DND-41 (cell line): ENCODE results near the gene GALK1.

Source experiments
- ATAC-seq: fragments of 200-7000 bp; cut with Tn5 transposase; 3 replicates; pipeline ENCODE4 v1.9.1; 2021; ENCODE audit warnings: low read depth; ENCODE audit not compliant: insufficient read depth
- DNase-seq: peaks from one replicate; pipeline ENCODE4 v3.0.0-alpha.2; 2020
- H2AFZ ChIP-seq: 2 replicates; pipeline ENCODE4 v1.6.0; 2012; ENCODE audit warnings: low read depth, low read length
- H3K27ac ChIP-seq: 2 replicates; pipeline ENCODE4 v1.5.1; 2012; ENCODE audit warnings: low read length, inconsistent platforms
- H3K27me3 ChIP-seq: fragments of 200-600 bp; sonication (generic); 2 replicates; pipeline ENCODE4 v1.6.0; 2012; ENCODE audit warnings: low read length, mild to moderate bottlenecking, inconsistent platforms; ENCODE audit not compliant: insufficient read depth, poor library complexity
- H3K36me3 ChIP-seq: 2 replicates; pipeline ENCODE4 v1.5.1; 2012; ENCODE audit warnings: low read length, inconsistent platforms; ENCODE audit not compliant: insufficient read depth
- H3K4me1 ChIP-seq: 2 replicates; pipeline ENCODE4 v1.5.1; 2012; ENCODE audit warnings: mild to moderate bottlenecking, low read length; ENCODE audit not compliant: insufficient read depth
- H3K4me2 ChIP-seq: 2 replicates; pipeline ENCODE4 v1.6.0; 2012; ENCODE audit warnings: mild to moderate bottlenecking, moderate library complexity, low read length, inconsistent platforms; ENCODE audit not compliant: insufficient read depth
- H3K4me3 ChIP-seq, 2 experiments: fragments of 200-600 bp in 1 of 2; shearing (Covaris generic) in 1 of 2; 2 replicates each; pipeline ENCODE4 v1.5.1; 2012 to 2016; ENCODE audit warnings: inconsistent platforms in 2 of 2, low read length in 2 of 2, mild to moderate bottlenecking in 2 of 2, low read depth in 1 of 2, moderate library complexity in 1 of 2
- H3K79me2 ChIP-seq: 2 replicates; pipeline ENCODE4 v1.6.0; 2012; ENCODE audit warnings: low read length, inconsistent platforms; ENCODE audit not compliant: insufficient read depth
- H3K9ac ChIP-seq: 2 replicates; pipeline ENCODE4 v1.6.0; 2012; ENCODE audit warnings: low read depth, mild to moderate bottlenecking, inconsistent platforms, low read length, moderate library complexity
- H3K9me3 ChIP-seq: 2 replicates; pipeline ENCODE4 v1.5.1; 2012; ENCODE audit warnings: low read length, moderate library complexity, mild to moderate bottlenecking, inconsistent platforms; ENCODE audit not compliant: insufficient read depth, severe bottlenecking
- H4K20me1 ChIP-seq: 2 replicates; pipeline ENCODE4 v1.6.0; 2012; ENCODE audit warnings: low read length; ENCODE audit not compliant: insufficient read depth
- CTCF ChIP-seq: IDR thresholded peaks from 2 replicates; pipeline ENCODE4 v1.5.1; 2012; ENCODE audit warnings: borderline replicate concordance, low read length, moderate library complexity, mild to moderate bottlenecking; ENCODE audit not compliant: poor library complexity, severe bottlenecking; ENCODE audit errors: extremely low read depth
- EZH2 ChIP-seq: IDR thresholded peaks from 3 replicates; pipeline ENCODE4 v1.6.1; 2012; ENCODE audit warnings: borderline replicate concordance, low read depth, mild to moderate bottlenecking, moderate library complexity, low read length, inconsistent platforms; ENCODE audit not compliant: severe bottlenecking

Gene GALK1

GRCh38 chr17:75719732-75720131, 45.3 kb downstream of the GALK1 start:
- Histone ChIP-seq H3K9me3 (no peaks in the 10 kb centered on the region), H3K4me3 (no peak overlapping the region), H3K36me3 (no peaks in the 10 kb centered on the region), H3K4me1 (peaks cover 5% of the 10 kb centered on the region), H3K27ac (no peak overlapping the region), H3K4me2 (no peak overlapping the region), H2AFZ (no peak overlapping the region), H4K20me1 (0 out of 2 replicates have a peak, but pooled peaks cover 6% of the 10 kb centered on the region), H3K79me2 (no peaks in the 10 kb centered on the region), H3K27me3 (peaks cover 24% of the 10 kb centered on the region), H3K9ac (no peak overlapping the region)
- no peak for TF ChIP-seq CTCF
- no peak for TF ChIP-seq EZH2
- DNase-seq (no peak), ATAC-seq (no peak)

GRCh38 chr17:75712446-75712845, 52.5 kb downstream of the GALK1 start:
- no peak for ATAC-seq
- Histone ChIP-seq H4K20me1 (no peaks in the 10 kb centered on the region), H3K36me3 (peaks cover 11% of the 10 kb centered on the region), H3K79me2 (no peaks in the 10 kb centered on the region), H3K27me3 (no peaks in the 10 kb centered on the region), H3K9ac (no peak overlapping the region), H3K9me3 (no peaks in the 10 kb centered on the region), H3K4me1 (no peaks in the 10 kb centered on the region), H3K4me3 (no peak overlapping the region), H3K27ac (no peak overlapping the region), H3K4me2 (no peak overlapping the region), H2AFZ (no peak overlapping the region)
- TF ChIP-seq CTCF (no peak), EZH2 (no peak)
- DNase-seq, result no peak
